ENCODE data around the gene HS6ST2.

The HS6ST2 gene

DNA sequence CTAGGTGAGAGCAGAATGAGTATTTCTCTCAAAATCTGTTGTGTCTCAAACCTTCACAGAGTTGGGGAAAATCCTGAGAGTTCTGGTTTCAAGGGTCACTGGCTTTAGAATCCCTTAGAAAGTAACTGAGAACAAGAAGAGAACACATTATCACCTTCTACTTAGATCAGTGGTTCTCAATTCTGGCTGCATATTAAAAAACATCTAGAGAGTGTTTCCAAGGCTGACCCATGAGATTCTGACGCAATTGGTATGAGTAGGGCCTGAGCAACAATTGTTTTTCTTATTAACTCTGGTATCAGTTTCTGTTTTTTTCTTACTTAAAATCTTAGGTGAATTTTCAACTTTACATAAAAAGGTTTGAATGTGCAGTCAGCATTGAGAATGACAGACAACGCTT lies 212.8 kb downstream of the HS6ST2 start:
- DNase-seq, result no peak

DNA sequence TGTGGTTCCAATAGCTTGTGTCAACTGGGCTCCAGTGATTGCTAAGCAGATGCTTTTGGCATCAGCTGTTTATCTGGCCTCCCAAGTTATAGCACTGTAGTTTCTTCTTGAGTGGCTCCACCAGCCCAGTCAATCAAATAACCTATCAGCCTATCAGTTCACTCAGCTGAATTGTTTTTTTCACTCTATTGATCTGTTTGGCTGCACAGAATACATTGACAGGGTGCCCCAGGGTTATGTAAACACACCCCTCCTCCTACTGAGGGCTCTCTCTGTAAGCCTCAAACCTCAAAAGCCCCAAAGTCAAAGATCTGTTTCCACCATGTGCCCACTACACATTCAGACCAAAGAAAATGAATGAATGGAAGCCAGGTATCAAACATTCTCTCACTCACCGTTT lies 214.0 kb downstream of the HS6ST2 start:
- no peak for DNase-seq

- no peak for DNase-seq
These were observed 215.3 kb downstream of the HS6ST2 start for GRCh38 chrX:132743086-132743485.

DNA sequence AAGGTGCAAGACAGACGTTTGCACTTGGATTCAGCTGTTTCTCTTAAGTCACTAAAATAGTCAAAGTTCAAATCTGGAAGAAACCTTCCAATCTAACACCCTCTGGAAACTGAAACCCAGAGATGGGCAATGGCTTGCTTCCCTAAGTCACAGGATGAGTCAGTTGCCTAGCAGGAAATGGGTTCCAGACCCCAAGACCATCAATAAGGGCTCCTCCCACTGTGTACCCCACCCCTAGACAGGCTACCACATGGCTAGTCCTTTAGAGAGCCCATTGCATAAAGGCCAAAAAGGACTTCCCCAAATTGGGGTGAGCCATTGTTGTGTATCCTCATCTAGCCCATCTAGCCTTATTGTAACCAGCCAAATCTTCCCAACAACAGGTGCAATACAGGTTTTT lies 216.2 kb downstream of the HS6ST2 start:
- DNase-seq, result no peak

- no peak for DNase-seq
These were observed 216.7 kb downstream of the HS6ST2 start for GRCh38 chrX:132741689-132742088.

- no peak for DNase-seq
These were observed 217.9 kb downstream of the HS6ST2 start for GRCh38 chrX:132740316-132741123.

GRCh38 chrX:132738951-132739350 lies 219.5 kb downstream of the HS6ST2 start:
- DNase-seq, result no peak

DNA sequence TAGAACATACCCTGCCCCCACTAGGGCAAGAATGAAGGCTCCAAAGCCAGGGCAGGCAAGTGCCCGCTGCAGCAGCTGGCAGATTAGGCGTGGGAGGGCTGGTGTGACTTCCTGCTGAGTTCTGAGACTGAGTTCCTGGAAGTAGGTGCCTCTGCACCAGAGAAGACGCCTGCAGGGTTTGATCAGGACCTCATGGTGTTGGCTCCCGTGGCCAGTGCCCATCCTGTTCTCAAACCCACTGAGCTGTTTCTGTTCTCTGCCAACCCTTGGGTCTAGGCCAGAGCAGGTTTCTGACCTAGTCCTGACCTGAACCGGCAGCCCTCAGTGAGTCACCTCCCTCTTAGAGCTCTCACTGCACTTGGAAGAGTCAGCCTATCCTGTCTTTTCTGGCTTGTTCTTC lies 220.7 kb downstream of the HS6ST2 start:
- DNase-seq, result no peak

GRCh38 chrX:132732236-132732635 lies 226.2 kb downstream of the HS6ST2 start:
- no peak for DNase-seq

DNA sequence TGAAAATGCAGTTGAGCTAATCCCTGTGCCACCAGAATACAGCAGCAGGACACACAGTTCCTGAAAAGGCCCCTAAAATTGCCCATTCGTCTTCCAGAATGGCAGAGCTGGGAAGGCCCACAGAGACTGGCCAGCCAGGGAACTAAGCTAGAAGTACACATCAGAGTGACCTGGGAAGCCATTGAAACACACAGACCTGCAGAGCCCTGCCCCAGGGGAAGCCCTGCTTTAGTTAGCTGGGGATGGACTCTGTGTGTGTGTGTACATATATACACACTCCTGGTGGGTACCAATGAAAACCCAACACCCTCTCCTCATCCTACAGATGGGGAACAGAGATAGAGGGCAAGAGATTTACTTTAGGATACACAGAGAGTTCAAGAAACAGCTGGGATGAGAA lies 227.7 kb downstream of the HS6ST2 start:
- no peak for DNase-seq

GRCh38 chrX:132730266-132730665 lies 228.2 kb downstream of the HS6ST2 start:
- no peak for DNase-seq

DNA sequence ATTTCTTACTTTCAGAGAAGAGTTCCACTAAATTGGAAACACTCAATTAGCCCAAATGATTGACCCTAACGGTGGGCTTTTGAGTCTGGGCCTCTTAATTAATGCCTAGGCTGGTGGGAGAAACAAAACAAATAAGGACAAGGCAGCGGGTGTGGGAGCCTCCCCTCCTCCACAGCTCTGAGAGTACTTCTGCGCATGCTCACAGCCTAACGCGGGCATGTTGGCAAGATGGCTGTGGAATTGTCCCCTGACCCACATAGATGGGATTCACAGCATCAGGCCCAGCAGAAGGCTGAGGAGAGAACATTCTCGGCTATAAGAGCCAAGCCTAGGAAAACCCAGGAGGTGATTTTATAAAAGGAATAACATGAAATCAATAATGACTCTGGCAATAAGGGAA lies 230.1 kb downstream of the HS6ST2 start:
- no peak for DNase-seq

- no peak for DNase-seq
These were observed 239.9 kb downstream of the HS6ST2 start for GRCh38 chrX:132718431-132718958.

DNA sequence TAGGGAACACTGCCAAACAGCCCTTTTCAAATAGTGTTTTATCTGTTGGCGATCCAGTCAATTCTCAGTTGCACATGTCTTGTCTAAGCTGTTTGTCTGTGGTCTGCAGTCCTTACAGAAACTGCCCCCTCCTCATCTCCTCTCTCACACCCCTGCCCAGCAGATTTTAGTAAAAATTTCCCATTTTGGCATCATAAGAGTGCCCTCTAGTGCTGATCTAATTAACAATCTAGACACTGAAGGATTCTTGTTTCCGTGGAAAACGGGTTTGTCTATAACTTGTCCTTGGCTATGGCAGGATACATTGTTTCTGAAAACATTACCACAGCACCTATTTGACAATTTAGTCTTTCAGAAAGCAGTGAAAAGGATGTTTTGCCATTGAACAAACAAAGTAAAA lies 242.4 kb downstream of the HS6ST2 start:
- DNase-seq, result peak in 1 of 56 donors; percentile 0

DNA sequence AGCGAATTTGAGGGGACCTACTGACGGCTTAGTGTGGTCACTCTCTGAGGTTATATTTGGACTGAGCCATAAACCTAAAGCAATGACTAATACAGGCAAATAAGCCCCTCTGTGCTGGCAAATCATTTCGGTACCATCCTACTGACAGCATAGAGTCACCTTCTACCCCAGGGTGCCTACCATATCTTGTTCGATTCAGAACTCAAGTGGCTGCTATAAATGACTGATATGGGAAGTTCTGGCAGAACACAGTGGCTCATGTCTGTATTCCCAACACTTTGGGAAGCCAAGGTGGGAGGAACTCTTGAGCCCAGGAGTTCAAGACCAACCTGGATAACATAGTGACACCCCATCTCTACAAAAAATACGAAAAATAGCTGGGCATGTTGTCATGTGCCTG lies 243.5 kb downstream of the HS6ST2 start:
- no peak for DNase-seq

DNA sequence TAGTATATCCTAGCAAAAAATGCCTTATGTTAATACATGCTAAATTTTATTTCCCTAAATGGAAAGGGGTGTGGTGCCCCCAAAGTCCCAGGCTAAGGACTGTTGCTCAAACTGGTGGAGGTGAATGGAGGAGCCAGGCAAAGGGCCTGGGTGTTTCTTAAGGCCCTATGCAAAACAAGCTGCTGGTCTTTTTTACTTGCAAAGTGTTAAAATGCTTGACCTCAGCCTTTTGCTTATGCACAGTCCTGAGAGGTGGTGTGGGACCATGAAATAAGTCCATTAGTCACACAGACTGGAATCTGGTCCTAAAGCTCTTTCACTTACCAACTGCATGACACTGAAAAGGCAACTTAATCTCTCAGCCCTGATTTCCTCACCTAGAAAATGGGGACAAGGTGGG lies 246.1 kb downstream of the HS6ST2 start:
- no peak for DNase-seq

GRCh38 chrX:132710656-132711155 lies 247.7 kb downstream of the HS6ST2 start:
- no peak for DNase-seq

DNA sequence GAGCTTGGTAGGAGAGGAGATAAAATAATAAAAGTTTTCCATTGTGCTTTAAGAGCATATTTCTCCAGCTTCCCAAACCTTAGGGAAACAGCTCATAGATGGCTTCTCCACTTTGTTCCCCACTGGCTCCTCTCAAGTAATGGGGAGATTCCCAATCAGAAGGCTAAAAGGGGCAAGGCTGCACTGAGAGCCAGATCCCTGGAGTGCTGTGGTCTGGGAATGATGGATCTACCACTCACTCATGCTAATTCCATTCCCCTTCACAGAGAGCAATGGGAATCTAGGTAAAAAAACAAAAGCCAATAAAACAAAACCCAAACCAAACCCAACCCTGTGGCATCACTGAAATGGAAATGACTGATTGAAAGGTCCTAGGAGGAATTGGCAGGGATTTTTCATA lies 249.9 kb downstream of the HS6ST2 start:
- no peak for DNase-seq

- DNase-seq, result no peak
These were observed 253.7 kb downstream of the HS6ST2 start for GRCh38 chrX:132704769-132705168.

DNA sequence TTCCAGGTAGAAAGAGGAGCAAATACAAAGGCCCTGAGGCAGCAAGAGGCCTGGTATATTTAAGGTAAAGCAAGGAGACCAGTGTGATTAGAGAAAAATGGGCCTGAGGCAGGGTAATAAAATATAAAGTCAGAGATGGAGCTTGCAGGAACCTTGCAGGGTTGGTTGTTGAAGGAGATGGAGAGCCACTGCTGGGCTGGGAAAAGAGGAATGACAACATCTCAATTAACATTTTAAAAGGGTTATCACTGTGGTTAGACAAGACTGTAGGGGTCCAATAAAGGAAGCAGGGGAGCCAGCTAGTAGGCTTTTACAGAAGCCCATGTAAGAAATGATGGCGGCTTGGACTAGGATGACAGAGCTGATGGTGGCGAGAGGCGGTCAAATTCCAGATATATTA lies 264.0 kb downstream of the HS6ST2 start:
- DNase-seq, result no peak

- no peak for DNase-seq
These were observed 265.9 kb downstream of the HS6ST2 start for GRCh38 chrX:132692526-132692925.

GRCh38 chrX:132692066-132692465 lies 266.4 kb downstream of the HS6ST2 start:
- DNase-seq, result no peak
